Sigmoid colon (tissue), 4 donors: ENCODE results near the gene CACNA1D.

Experiments used
- EP300 ChIP-seq, 4 donors: sonication (generic); formaldehyde crosslinking; IDR thresholded peaks; one replicate each; pipeline ENCODE4 v1.6.1; 2017; ENCODE audit warnings: antibody characterized with exemption in 4 of 4
- POLR2A ChIP-seq, 2 donors: fragments of 450-650 bp; IDR thresholded peaks; one replicate each; pipeline ENCODE4 v1.6.1; 2016; ENCODE audit warnings: antibody characterized with exemption in 2 of 2, mild to moderate bottlenecking in 2 of 2, moderate library complexity in 2 of 2
- POLR2AphosphoS5 ChIP-seq, 4 donors: sonication (generic); formaldehyde crosslinking; IDR thresholded peaks; one replicate each; pipeline ENCODE4 v1.6.1; 2017; ENCODE audit warnings: antibody characterized with exemption in 4 of 4
- TF ChIP-seq, protein P1 (sequence below), 4 experiments: fragments of 450-650 bp in 3 of 4; fragments of 200-600 bp in 1 of 4; IDR thresholded peaks; one replicate each; pipeline ENCODE4 v1.5.1; 2016 to 2019; ENCODE audit warnings: antibody characterized with exemption in 4 of 4, mild to moderate bottlenecking in 3 of 4, moderate library complexity in 2 of 4

DNA sequence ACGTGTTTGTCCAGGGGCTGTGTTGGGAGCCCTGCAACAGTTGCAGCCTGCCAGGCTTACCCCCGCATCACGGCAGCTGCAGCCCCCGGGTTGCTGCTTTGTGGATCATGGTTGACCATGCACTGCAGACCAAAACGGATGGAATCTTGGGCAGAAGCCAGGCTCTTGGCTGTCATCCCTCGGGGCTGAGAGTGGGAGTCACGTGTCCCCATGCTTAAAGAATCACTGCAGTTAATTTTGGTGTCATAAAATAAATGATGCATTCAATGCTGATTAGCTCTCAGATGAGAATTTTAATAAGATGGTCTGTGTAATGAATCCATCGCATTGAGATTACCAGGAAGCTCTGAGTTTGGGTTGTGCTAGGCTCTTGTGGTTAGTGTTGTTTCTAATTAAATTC lies 236.2 kb downstream of the CACNA1D start:
- TF ChIP-seq POLR2AphosphoS5 (IDR thresholded peaks at IDR 0.05): no peak
- TF ChIP-seq, protein P1, sequence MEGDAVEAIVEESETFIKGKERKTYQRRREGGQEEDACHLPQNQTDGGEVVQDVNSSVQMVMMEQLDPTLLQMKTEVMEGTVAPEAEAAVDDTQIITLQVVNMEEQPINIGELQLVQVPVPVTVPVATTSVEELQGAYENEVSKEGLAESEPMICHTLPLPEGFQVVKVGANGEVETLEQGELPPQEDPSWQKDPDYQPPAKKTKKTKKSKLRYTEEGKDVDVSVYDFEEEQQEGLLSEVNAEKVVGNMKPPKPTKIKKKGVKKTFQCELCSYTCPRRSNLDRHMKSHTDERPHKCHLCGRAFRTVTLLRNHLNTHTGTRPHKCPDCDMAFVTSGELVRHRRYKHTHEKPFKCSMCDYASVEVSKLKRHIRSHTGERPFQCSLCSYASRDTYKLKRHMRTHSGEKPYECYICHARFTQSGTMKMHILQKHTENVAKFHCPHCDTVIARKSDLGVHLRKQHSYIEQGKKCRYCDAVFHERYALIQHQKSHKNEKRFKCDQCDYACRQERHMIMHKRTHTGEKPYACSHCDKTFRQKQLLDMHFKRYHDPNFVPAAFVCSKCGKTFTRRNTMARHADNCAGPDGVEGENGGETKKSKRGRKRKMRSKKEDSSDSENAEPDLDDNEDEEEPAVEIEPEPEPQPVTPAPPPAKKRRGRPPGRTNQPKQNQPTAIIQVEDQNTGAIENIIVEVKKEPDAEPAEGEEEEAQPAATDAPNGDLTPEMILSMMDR (IDR thresholded peaks at IDR 0.05): no peak
- TF ChIP-seq POLR2A (IDR thresholded peaks at IDR 0.05): no peak
- TF ChIP-seq EP300 (IDR thresholded peaks at IDR 0.05): no peak
